Renal cortex interstitium (tissue), 11 donors: ENCODE results near the gene CTDNEP1. TPM values are rescaled to one million over a fixed set of nuclear protein-coding genes. Genes with fewer than 3 reads are reported as not detected.

Experiments used
- DNase-seq, 11 donors: peaks; one replicate each; pipeline ENCODE4 v3.0.0-alpha.2; 2013; ENCODE audit warnings: low read depth in 9 of 11, low spot score in 4 of 11; ENCODE audit errors: extremely low read depth in 1 of 11
- polyA plus RNA-seq, 3 donors: library from polyadenylated mRNA; unstranded; fragments of 120-200 nt; gene quantifications; one replicate each; pipeline ENCODE4 v1.2.1, GENCODE V29; 2013; ENCODE audit not compliant: insufficient read length in 3 of 3

Gene CTDNEP1
- polyA plus RNA-seq, 3 donors, result 151 to 152 (median 151) TPM

- no peak for DNase-seq
Measured at GRCh38 chr17:7238420-7239090, 13.0 kb downstream of the CTDNEP1 start.

- no peak for DNase-seq
Measured at GRCh38 chr17:7237761-7238419, 13.6 kb downstream of the CTDNEP1 start.

- DNase-seq, result no peak
Measured at GRCh38 chr17:7237266-7237760, 14.2 kb downstream of the CTDNEP1 start.

- no peak for DNase-seq
Measured at GRCh38 chr17:7236808-7237207, 14.7 kb downstream of the CTDNEP1 start.

GRCh38 chr17:7235693-7236665, 15.6 kb downstream of the CTDNEP1 start:
- DNase-seq, result no peak

- peak in 9 of 11 donors; percentile 87 to 95 (median 91) for DNase-seq
Measured at GRCh38 chr17:7234083-7234951, 17.2 kb downstream of the CTDNEP1 start, which contains the start of gene DVL2. TSS of gene DVL2 (minus strand) at chr17:7234517. CDS start at chr17:7234262, 255 bp downstream.

GRCh38 chr17:7233701-7234082, 17.8 kb downstream of the CTDNEP1 start:
- DNase-seq, result no peak

GRCh38 chr17:7232114-7232513, 19.4 kb downstream of the CTDNEP1 start:
- no peak for DNase-seq

- DNase-seq, result no peak
Measured at GRCh38 chr17:7229504-7229903, 22.0 kb downstream of the CTDNEP1 start.

- DNase-seq, result no peak
Measured at GRCh38 chr17:7228920-7229319, 22.6 kb downstream of the CTDNEP1 start.

- DNase-seq, result no peak
Measured at GRCh38 chr17:7226721-7227710, 24.5 kb downstream of the CTDNEP1 start.

GRCh38 chr17:7225711-7226331, 25.7 kb downstream of the CTDNEP1 start:
- no peak for DNase-seq

GRCh38 chr17:7224661-7225111, 26.8 kb downstream of the CTDNEP1 start:
- no peak for DNase-seq

GRCh38 chr17:7224110-7224509, 27.4 kb downstream of the CTDNEP1 start:
- DNase-seq, result no peak

GRCh38 chr17:7223375-7223774, 28.2 kb downstream of the CTDNEP1 start:
- DNase-seq, result no peak

- DNase-seq, result no peak
Measured at GRCh38 chr17:7222972-7223292, 28.6 kb downstream of the CTDNEP1 start.
